Measurements from ENCODE around the gene TBC1D3I.

GRCh38 chr17:36214918-36215317 lies 49.5 kb downstream of the TBC1D3I start:
- TF ChIP-seq ZEB2 (tag by site-specific recombination; IDR thresholded peaks at IDR 0.05) (no peak), ZNF747 (tag by site-specific recombination; IDR thresholded peaks at IDR 0.05) (no peak), CTCF (tag by site-specific recombination; IDR thresholded peaks at IDR 0.05) (no peak), ZNF530 (tag by site-specific recombination; IDR thresholded peaks at IDR 0.05; ENCODE audit: low read depth) (no peak), AEBP2 (tag by site-specific recombination; IDR thresholded peaks at IDR 0.05; ENCODE audit: borderline replicate concordance) (no peak), ZBTB17 (tag by site-specific recombination; IDR thresholded peaks at IDR 0.05) (no peak)
